DMS79 treated with DMSO at 0.1 percent for 48 hours (cell line): Measurements from ENCODE around the gene PLCB4.

Experiments
- DNase-seq: peaks from one replicate; lab custom pipeline; 2025; lab: John Stamatoyannopoulos, UW

PLCB4 gene

DNA sequence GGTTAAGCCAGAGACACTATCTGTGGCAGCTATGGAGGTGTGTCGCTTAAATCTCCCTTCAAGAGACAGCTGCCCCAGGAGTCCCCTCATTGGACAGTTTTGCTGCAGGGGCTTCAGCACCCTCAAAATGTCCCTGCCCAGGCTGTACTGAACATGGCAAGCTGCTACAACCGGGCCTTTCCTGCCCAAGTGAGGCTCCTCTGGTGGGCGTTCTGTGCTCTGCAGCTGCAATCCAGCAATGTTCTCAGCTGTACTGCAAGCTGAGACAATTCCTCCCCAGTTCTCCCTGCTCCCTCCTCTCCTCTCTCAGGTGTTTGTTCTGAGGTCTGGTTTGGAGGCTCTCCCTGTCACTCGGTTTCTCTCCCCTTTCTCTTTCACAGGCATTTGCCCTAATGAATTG, 254.7 kb downstream of the PLCB4 start:
- DNase-seq: no peak

DNA sequence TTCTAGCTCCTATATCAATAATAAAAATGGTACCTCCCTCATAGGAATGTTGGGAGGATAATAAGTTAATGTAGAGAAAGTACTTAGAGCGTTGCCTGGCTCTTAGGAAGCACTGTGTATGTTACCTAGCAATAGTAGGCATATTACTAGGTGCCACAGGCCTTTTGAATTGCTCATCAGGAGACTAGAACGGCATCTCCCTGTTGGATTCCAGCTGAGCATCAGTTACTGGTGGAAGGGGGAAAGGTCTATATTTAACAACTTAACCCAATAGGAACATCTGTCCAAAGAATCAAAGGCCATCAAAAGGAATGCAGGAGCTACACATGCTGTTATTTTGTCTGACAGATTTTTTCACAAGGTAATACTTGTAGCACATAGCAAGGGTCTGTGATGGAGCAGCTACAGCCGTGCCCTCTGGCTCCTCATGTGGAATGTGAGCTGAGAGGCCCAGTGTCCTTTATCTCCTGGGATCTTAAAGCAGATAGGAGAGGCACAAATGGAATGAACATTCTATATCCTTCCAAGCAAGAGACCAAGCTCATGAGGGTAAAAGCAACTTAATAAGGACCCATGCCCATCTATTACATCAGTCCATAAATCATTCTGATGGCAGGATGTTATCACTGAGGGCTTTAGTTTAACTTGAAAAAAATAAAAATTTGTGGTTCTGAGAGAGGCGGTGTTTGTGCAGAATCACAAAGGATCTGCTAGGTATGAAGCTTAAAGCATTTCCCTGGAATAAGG, 260.6 kb downstream of the PLCB4 start:
- DNase-seq: no peak

DNA sequence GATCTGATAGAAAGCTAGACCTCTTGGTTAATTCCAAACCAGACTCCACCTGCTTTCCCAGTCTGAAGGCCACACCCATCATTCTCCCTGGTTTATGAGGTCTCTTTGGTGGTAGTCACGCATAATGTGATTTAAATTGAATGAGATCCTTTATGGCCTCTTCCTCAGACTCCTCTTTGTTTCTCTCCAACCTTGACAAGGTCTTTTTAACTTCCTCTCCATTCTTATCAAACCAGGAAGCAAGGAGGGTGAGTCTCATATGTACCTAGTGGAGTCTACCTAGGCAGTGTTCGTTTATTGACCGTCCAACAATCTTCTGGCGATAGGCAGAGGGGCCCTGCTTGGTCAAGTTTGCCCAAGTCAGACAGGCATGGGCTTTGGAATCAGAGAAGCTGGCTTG, 261.3 kb downstream of the PLCB4 start:
- DNase-seq: no peak

DNA sequence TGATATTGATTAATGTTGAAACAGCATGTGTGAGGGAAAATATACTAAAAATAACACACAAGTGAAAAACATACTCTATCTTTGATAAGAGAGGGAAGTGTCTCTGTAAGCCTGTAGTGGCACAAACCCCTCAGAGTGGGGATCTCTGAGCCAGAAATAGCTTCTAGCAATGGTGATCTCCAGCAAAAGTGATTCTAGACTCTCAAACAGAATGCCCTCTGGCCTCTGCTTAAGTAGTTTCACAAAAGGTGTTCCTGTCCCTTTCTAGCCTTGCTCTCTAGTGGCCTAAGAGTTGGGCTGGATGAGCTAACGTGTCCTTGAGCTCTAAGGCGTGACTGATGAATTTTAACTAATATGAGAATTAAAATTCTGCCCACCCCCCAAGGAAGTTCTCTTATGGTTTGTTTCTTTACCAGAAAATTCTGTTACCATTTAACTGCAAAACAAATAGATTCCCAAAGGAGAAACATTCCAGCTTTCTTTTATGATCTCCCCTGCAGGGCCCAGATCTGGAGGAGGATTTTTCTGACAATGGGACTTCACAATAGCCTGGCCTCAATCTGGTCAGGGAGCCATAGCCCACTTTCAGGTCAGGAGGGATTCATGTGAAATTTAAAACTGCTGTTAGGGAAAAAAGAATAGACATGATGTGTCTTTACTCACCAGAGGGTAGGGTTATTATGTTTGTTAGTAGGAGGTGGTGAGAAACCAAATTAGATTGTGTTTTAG, 263.0 kb downstream of the PLCB4 start:
- DNase-seq: no peak

DNA sequence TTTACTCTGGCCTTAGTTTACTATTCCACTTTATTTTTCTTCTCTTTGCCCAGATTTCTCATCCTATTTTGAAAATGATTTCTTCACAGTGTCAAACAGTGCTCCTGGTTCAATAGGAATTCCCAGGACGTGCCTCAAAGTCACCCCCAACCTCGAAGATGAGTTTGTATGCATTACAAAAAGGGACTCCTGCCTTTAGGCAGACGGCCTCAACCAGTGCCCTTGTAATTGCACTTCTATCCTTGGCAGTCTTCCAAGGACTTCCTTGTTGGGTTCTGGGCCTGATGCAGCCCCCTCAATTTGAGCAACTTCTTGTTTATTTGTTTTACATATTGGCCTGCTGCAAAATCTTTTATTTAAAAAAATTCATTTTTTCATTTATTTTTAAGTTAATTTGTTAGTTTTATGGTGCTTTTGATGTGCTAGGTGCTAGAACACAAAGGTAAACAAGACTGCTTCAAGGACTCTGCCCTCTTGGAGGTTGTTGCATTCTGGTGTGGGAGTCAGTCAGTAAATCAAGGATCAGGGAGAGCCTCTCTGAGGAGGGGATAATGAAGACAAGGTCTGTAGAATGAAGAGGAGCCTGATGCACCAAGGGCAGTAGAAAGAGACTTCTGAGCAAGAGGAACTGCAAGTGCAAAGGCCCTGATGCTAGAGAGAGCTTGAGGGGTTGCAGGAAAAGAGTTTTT, 264.0 kb downstream of the PLCB4 start:
- peak; percentile 5 for DNase-seq

DNA sequence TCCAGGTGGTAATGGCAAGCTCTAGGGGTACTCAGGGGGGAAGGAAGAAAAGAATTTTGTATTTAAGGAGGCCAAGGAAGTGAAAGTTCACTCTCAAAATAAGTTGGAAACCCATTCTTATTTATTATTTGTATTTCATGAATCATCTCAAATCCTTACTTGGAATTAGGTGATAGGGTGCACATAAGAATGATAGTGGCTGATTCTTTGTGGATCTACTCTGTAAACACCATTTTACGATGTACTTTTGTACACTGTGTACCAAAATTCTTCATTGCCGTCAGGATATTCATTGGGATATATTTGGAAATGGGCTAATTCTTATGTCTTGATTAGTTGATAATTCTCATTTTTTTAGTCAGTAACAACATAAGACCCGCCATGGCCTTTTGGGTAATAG, 266.0 kb downstream of the PLCB4 start:
- no peak for DNase-seq

DNA sequence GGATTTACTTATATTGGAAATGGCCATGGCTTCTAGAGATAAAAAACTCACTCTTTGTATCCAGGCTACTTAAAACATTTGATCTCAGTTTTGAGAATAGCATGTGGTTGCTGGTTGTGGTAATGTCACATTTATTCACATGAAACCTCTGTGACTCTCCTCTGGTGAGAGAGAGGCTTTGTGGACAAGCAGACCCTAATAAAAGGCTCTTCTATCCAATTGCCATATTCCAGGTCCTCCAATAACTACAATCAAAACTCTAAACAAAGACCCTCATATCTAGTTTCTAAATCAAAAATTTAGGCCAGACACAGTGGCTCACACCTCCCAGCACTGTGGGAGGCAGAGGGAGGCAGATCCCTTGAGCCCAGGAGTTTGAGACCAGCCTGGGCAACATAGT, 269.2 kb downstream of the PLCB4 start:
- no peak for DNase-seq

DNA sequence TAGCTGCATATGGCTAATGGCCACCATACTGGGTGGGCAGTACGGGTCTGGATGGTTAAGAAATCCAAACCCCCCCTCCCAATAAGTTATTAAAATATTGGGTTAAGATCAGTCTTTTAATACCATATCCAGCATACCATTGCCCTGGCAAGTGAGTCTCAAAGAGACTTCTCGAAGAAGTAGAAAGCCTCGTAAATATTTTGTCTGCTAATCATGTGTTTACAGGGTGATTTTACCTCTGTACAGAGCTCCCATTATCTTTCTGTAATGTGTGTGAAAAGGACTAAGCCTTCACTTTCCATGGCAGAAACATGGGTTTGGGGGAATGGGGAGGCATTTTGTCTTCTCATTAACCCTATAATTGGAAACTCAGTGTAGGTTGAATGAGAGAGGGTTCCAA, 270.8 kb downstream of the PLCB4 start:
- DNase-seq: no peak

DNA sequence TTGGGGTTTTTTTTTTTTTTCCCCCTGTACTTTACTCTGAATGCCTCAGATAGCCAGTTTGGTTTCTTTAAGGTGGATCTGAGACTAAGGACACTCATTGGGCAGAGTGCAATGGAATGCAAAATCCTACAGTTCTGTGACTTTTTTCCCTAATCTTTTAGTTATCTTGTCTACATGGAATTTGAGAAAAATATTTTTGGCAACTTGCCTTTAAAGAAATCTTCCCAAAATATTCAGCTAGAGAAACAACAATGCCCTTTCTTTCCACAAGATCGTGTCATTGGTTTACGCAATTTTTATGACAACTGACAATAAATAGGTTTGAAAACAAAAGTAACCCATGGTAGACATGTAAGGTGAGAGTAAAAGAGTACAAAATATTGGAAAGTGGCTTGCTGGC, 273.8 kb downstream of the PLCB4 start:
- no peak for DNase-seq

DNA sequence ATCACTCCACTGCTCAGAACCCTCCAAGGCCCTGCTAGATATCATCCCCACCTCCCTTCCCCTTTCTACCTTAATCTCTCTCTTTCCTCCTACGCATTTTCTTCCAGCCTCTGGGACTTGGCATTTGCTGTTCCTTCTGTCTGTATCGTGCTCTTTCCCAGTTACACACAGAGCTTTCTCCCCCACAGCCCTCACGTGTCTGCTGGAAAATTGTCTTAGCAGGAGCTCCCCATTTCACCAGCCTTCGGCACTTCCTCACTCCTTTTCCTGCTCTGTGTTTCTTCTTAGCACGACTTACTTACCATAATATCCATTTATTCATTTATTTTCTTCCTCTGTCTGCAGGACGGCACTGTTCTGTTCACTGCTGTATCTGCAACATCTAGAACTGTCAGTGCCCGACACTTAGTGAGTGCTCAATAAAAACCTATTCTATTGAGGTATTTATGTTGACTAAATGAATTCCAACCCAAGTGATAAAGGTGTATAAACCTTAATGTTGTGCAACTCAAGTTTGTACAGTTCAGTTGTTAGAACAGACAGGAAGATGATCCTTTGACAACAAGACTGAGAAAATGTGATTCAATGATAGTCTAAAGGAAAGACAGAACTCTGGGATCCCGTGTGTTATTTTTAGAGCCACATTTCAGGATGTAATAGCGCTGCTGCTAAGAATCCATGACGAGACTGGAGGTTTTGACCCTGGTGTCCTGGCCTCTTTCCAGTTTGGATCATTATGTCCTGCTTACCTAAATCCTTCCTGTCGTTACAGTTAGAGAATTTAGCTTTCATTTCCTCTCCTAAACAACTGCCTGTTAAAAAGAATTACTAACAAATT, 275.4 kb downstream of the PLCB4 start:
- DNase-seq: no peak

DNA sequence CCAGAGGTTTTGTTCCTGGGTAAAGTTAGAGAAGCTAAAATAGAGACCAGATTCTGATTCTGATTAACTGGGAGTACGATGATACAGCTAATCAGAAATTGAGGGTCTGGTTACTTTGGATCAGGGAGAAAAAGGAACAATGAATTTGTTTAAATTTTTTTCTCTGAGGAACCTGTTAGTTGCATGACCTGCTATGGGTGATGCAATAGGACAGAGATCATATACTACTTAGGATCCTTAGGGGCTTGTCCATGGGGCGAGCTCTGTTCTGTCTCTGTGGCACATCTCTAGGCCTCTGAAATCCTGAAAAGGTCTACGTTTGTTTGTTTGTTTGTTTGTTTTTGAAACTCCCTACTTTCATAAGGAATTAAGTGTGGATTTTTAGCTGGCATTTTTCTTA, 279.4 kb downstream of the PLCB4 start:
- no peak for DNase-seq

DNA sequence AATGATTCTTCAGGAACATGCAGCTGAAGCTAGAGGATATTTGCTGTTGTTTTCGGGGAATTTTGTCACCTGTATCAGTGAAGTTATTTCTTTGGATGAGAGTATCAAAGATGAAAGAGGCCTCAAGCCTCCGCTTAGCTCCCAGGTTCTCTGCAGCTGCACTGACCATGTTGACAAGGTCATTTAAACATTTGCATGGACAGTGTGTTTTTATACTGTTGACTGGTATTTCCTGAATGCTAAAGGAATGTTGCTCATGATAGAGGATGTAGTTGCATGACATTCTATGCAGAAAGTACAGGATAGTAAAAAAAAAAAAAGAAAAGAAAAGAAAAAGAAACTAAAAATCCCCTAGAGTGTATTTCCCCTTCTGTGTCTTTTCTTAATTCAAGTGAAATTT, 279.9 kb downstream of the PLCB4 start:
- DNase-seq: no peak

DNA sequence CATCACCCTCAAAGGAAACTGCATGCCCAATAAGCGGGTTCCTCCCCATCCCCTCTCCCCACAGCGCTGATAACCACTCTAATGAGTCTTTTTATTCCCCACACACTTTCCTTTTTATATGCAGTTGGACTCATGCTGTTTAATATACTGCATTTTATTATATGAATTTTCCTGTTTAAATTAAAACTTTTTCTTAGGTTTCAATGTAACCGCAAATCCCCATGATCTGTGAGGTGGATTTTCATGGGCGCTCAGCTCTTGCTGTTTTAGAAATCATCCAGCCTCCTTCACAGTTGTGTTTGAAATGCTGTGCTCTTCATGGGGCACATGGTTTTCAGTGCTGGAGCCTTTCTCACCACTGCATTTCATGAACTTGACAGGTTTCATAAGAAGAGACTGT, 280.4 kb downstream of the PLCB4 start:
- DNase-seq: no peak

DNA sequence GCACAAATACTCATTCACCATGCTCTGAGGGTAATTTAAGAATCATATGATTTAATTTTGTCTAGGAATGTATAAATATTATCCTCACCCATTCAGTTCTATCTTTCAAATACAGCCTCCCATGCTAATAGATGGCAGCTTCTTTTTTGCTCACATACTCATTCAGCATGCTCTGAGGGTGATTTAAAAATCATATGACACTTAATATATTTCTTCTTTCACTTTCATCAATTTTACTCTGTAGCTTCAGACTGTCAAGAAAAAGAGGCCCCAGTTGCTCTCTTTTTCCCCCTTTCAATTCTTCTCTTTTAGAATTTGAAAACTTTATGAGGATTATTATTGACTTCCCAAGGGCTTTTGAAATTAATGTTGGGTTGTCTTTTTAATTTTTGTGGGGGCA, 283.9 kb downstream of the PLCB4 start:
- DNase-seq: no peak

DNA sequence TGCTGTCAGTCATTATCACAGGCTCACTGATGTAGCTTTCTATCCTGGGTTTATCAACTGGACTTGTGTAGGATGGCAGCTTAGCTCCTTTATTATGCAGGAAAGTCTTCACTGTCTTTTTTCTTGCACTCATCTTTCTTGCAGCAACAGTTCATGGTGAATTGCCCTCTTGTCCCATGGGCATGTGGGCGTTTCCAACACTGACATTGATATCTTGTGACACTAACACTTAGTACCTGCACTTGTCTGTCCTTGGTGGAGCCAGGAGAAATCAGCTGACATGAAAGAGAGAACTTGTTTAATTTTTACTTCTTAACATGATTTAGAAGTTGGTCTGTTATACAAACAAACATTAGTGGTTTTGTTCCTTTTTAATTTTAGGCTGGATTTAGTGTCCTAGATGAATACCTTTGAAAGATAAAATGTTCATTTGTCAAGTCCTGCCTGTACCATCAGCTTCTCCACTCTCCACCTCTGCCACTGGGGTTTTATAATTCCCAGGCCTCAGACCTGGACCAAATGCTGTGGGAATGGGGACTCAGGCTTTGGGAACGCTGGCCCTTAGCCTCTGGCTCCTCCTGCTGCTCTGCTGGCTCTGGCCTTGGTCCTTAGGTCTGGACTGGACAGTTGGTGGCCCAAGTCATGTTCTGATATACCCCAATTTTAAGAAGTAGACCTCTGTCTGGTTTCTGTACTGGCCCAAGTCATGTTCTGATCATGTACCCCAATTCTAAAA, 284.5 kb downstream of the PLCB4 start:
- DNase-seq: no peak

DNA sequence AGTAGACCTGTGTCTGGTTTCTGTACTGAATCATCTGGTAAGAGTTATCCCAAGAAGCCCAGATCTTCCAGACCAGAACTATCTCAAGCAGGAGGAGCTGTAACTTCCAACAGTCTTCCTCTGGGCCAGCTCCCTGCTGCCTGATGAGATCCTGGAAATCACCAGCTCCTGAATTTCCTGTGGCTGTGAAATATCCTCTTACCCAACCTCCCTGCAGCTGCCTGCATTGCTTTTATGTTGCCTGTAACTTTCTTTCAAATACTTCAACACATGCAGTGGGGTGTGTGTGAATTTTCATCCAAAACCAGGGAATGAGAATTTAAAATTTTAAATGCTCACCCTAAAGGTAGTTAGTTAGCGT, 285.0 kb downstream of the PLCB4 start:
- no peak for DNase-seq

DNA sequence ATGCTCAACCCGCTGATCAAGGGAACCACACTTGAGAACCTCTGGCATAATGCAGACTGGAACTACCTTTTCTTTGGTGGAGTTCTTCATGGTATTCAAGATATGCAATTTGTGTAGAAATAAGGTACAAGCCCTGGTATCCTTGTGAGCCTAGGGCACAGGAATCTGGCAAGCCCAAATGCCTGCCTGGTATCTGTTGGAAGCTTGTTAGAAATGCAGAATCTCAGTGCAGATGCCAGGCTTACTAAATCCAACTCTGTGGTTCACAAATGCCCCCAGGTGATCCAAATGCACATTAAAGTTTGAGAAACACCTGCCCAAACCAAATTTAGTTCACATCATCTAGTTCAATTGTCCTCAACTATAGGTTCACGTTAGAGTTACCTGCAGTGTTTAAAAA, 285.7 kb downstream of the PLCB4 start:
- DNase-seq: no peak

DNA sequence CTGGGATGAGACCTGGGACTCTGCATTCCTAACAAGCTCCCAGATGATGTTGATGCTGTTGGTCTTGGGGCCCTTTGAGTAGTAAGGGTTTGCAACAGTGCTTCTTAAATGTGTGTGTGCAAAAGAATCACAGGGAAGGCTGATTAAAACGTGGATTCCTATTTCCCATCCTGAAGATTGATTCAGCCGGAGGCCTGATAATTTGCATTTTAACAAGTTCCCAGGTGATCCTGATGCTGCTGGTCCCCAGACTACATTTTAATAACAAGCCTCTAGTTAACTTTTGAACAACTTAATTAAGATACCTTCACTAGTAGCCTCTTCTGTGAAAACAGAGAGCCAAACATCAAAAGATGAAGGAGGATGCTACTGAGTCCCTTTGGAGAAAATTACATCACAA, 289.1 kb downstream of the PLCB4 start:
- no peak for DNase-seq

DNA sequence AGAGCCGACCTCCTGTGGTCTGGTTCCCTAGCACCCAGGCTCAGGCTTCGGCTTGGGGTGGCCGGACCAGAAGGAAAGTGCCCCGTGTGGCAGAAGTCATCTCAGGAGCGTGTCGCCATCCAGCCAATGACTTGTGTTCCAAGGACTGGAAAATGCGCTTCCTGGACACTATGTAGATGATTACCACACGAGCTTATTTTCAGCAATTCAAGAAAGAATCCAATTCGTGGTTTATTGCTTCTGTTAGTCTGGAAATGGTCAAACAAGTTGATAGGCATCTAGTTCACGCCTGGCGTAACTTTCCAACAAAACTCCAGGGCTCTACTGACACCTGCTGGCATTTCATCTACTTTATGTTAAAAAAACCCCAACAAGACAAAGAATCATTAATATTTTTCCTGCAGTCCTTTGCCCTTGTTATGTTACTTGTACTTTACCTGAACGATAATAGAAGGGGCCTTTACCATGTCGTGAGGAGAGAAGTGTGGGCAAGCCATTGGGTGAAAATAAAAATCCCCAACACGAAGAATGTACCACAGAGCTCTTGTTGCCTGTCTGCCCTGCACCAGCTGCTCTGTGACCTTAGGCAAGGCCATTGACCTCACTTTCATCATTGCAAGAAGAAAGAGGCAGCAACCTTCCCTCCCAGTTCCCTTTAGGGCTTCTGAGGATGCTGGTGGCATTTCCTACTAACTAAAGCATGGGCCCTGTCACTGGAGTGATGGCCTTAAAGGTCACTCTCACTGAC, 290.8 kb downstream of the PLCB4 start:
- DNase-seq: no peak

DNA sequence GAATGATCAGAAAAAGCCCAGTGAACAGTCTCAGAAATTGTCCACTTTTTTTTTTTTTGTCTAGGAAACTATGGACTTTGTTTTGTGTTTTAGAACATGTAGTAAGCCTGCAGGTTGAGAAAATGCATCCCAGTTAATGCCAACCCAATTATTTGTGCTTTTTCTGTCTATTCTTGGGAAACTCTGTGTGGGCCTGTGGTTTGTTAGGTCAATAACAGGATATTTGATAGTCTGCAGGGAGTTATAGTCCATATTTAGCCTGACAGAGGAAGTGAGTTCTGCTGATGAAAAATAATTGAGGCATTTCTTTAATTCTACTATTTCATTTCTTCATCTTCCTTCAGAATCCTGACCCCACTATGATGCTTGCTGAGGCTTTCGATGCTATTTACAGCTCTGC, 291.5 kb downstream of the PLCB4 start:
- DNase-seq: no peak

DNA sequence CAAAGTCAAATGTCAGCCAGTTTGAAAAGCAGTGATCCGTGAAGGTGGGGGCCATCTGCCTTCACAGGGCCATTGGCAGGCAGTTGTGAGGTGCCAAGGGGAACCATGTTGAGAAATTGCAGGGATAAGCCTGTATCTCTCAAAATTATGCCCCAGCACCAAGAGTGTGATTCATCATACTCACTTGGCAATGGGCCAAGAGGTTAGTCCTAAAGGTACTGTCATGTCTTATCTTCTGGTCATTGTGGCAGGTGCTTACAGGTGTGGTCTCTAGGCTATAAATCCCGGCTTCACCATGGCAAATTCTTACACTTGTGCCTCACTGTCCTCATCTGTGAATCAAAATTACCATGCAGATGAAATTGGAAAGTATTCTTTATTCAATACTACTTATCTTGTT, 294.8 kb downstream of the PLCB4 start:
- no peak for DNase-seq
